GM19238 (cell line): Measurements from ENCODE around the gene CTXN2.

ENCODE experiments used
- DNase-seq: peaks from one replicate; pipeline ENCODE4 v3.0.0; 2011; ENCODE audit warnings: low spot score; ENCODE audit not compliant: insufficient read length

CTXN2 gene

DNA sequence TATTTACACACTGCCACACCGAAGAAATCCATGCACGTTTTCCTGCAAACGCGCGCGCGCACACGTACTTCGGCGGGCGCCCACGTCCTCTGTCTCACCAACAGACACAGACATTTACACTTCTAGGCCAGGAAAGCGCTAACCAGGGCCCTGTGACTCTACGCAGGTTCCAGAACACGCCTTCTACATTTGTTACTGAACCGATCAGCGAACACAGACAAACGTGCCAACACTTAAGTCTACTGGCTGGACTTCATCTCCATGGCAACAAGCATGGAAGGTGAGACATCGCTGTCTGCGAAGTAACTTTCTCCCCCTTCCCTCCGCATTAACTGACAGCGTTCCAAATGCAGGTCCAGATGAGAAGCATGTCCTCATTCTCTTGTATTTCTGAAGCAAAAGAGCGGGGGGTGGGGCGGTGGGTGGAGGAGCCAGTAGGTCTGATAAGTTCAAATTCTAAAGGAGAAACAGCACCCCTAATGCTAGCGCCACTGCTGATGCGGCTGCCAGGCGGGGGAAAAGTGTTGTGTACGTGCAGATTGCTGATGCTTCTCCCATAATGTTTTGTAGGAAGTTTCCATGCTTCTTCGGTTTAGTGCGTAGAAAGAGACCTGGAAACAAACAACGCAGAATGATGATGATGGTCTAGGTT lies at the start of gene CTXN2:
Gene CTXN2, plus strand, starts transcription at position 92 of the 652 bp plus-strand sequence. CDS start 9,636 bp downstream, outside the sequence.
- no peak for DNase-seq

DNA sequence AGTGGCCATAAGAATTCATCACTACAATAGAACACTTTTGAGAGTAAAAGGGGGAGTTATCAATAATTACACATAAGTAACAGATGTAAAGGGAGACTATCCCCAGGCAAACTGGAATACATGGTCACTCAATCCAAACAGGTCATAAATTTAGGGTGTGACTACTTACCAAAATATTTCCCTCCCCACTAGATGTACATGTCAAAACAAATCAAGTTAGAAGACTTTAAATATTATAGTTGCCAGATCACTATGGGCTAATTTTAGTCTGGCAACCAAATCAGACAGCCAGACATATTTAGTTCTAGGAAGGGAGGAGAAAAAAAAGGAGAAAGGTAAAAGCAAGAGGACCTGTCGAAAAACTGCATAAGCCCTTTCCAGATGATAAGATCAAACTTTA lies 47.6 kb upstream of the CTXN2 start:
- DNase-seq, result no peak

DNA sequence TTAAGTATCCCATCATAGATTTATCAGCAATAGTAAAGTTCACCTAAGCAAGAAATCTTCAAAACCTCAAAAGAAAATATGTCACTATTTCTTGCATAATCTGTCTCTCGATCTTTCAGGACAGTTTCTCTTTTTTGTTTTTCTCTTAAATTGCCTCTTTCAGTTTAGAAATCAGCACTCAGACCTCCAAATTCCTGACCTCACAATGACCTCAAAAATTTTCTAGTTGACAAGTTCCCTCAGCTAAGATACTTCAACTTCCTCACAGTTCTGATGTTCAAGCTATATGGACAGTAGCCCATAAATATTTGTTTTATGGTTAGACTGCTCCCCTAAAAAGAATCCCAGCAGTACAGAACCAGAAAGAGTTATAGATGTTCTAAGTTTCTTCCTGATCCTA lies 46.6 kb upstream of the CTXN2 start:
- no peak for DNase-seq

DNA sequence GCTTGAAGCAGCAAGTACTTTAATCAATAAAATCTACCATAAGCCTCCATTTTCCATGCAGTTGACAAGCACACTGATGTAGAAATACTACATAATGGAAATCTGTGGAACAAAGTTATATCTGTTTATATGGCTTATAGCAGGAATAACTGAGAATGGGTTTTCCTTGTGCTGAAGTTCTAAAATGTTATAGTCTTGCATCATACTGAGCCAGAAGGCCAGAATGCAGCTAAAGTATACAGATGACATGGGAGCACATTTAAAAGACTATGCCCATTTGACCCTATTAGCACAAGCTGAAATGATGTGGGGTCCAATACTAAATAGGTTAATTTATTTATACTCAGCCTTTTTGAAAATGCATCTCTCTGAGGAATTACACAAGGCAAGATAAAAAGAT lies 45.5 kb upstream of the CTXN2 start:
- DNase-seq, result no peak

DNA sequence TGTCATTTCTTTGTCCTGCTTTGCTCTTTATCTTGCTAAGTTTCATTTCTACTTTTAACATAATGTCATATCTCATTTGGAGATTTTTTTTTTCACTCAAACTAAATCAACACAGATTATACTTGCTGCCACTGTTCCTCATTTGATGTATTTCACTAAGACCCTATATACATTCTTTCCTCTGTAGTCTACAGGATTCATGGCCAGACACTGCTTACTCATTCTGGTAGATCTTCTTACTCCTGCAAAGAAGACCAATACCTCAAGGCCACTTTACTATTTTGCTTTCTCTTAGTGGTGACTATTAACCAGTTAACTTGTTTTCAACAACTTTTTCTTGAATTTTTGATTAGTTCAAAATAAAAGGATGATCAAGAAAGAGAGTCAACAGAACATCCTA lies 44.1 kb upstream of the CTXN2 start:
- DNase-seq, result no peak

DNA sequence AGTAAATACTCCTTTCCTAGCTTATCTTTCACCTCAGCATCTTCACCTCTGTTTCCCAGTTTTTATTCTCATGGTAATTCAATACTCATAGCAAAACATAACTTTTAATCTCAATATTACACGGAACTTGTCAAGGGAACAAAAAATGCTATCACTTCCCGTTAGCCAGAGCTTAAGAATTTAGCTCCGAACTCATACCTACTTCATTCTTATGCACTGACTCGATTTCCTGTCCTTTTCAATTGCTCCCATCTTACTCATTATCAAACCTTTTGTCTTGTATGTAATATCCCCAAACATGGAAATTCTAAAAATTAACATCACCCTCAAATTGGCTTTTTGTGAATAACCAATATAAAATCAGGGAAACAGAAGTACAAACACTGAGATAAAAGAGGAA lies 41.6 kb upstream of the CTXN2 start:
- no peak for DNase-seq

DNA sequence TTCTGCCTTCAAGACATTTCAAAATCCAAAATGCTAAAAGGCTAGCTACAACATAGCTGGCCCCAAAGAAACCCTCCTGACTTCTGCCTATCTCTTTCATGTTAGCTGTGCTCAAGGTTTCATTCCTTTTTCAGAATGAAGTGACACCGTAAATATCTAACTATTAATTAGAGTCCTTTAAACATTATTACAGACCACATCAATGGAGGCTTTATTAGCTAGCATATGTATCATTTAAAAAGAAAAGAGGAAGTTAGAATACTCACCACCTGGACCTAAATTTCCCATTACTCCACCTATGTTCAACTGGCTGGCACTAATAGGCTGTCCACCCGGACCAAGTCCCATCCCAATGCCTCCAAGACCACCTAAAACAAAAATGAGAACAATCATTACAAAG lies 37.9 kb upstream of the CTXN2 start:
- DNase-seq, result no peak

DNA sequence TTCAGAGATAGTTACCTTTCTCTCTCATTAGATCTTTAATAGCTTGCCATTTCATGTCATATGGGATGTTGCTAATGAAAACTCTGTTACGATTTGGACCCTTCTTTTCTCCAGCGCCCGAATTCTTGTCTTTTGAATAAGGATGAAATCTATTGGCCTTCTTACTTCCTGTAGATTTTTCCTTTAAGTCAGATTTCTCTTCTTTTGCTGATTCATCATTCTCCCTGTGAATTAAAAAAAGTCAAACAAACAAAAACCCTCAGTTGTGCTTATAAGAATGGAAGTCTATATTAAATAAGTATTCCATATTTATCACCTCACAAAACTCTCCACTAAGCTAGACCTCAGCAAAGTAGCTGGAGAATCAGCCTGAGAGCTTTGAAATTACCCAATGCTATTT lies 22.8 kb upstream of the CTXN2 start:
- no peak for DNase-seq

DNA sequence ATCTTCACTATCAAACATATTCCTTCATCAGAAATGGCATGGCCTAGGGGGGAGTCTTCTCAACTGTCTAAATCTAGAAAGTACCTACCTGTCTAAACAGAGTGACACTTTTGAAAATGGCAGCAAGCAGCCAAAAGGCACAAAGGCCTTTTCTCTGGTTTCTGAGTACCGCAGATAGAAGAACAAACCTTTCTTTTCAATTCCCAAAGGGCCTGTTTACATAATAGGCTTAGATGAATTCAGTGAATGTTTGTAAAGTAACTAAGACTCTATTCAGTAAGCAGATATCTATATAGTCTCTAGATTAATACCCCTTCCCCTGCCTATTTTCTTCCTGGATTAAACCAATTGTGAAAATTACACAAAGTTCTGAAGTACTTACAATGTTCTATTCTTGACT lies 20.5 kb upstream of the CTXN2 start:
- no peak for DNase-seq

DNA sequence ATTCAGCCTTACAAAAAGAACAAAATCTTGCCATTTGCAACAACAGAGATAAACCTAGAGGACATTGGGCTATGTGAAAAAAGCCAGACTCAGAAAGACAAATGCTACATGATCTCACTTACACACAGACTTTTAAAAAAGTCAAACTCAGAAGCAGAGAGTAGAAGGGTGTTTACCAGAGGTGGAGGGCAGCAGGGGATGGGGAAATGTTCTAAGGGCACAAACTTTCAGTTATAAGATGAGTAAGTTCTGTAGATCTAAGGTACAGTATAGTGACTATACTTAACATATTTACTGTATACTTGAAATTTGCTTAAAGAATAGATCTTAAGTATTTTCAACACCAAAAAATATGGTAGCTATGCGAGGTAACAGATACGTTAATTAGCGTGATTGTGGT lies 16.3 kb upstream of the CTXN2 start:
- no peak for DNase-seq

DNA sequence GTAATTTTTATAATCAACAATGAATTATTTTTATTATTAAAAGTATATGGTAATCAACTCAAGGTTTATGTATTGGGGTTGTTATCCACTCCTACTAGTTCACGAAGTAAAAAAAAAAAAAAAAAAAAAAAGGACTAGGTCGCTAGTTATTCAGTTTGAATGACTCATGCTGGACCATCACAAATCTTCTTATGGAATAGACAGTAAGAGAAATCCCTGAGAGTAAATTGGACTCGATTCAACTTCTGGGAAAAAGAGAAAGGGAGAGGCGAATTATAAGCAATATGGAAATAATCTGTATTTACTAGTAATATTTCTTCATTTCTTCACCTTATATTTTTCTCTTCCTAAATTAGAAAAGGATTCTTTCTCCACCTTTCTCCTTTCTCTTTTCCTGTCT lies 15.4 kb upstream of the CTXN2 start:
- DNase-seq, result no peak

DNA sequence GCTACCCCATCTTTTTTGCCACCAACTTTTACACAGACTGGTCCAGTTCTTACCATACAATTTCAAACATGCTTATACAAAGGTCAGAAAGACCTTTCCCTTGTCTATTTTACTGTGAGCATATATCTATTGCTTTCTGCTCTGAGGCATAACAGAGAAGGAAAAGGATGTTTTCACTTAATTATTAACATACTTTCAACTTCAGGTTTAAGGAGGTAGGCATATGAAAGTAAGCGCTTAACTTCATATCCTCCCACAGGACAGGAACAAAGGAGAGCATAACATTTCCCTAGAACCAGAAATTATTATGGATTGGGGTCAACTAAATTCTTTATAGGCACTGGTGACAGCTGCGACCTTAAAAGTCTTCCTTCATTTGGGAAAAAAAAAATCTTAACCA lies 14.5 kb upstream of the CTXN2 start:
- no peak for DNase-seq

DNA sequence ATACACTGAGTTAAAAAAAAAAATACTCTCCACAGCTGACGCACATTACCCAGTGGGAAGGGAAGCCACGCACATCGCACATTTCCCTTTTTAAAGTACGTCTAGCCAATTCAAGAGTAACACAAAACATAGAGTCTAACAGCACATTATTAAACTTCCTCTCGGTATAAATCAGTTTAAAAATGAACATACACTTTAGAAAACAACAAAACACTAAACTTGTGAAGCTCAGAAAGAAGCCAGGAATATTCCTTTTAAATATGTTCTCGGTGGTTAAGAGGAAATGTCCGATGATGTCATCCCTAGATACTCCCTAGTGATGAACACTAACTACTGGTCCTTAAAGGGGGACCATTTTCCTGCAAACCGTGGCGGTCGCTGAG lies 14.1 kb upstream of the CTXN2 start:
- DNase-seq, result no peak

DNA sequence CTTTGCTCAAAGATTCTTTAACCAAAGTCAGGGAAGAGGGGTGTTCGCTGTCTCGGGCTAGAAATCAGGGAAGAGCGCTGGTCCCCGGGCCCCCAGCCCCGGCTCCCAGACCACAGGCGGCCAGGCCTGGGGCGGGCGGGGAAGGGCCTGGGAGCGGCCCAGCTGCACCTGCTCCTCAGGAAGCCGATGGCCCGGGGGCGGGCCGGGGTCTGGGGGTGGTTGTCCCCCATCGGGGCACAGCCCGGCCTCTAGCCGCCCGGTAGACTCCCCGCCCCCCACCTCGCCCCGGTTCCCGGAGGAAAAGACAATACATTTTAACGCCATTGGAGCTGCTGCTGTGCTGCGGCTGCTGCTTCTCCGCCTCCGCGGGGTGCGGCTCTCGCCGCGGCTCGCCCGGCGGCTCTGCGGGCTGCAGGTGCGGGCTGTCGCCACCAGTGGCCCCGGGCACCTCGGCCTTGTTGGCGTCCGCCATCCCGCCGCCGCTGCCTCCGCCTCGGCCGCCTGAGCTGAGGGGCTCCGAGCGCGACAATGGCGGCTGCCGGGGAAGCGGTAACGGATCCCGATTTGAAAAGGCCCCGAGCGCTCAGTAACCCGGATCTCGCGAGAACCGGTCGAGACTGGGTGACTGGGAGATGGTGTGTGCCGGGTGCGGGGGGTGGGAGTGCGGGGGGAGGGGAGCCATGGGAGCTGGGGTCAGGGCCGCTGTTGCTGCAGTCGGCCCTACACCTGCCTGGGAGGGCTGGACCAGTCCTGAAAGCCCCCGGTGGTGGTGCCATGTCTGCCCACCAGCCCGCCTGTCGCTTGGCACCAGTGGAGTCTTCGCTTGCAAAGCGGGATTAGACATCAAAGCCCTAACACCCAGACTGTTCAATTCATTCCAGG lies 13.5 kb upstream of the CTXN2 start, which contains the start of gene MYEF2:
Gene MYEF2, minus strand, starts transcription at position 530 of the 882 bp plus-strand sequence. Its CDS starts 58 bp downstream, at position 472.
- peak; percentile 53 for DNase-seq

DNA sequence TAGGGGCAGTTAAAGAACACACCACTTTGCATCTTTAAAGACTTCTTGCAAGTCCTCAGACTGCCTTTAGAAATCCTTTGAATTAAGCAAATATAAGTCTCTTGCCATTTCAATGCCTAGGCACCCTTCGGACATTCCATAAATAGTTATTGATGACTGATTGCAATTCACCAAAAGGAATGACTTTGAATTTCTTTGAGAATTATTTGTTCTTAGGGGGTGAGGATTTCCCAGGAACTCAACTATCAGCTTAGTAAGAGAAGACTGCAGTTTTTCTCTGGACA lies 12.9 kb upstream of the CTXN2 start:
- no peak for DNase-seq

DNA sequence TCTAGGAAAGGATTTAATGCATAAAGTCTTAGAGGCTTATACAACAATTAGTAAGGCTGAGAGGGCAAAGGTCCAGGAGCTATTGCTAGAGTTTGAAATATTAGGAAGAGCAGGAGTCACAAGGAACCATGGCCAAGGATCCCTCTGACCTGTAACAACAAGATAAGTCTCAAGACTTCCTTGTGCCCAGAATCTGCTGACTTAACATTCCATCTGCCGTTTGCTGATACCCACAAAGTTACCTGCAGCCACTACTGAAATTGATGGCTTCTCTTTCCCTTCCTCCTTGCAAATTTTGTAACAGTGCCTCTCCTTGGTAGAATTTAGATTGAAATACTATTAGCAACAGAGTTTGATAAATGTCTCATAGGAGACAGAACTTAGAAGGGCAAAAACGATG lies 8.7 kb upstream of the CTXN2 start:
- DNase-seq, result no peak

DNA sequence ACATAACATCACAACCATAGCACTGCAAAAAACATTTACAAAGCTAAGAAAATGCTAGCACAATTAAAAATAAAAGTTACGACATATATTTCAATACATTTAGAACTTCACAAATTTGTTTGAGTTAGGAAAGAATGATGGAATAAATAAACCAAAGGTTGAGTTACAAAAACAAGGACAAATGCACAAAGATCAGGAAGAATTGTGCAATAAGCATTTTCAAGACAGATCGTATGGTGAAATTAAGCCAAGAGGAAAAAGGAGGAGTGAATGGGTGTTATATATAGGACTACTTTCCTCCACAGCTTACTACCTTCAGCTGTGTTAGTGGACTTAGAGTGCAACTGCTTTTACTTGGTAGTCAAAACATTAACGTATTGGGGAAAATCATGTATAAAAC lies 5.9 kb upstream of the CTXN2 start:
- DNase-seq, result no peak

DNA sequence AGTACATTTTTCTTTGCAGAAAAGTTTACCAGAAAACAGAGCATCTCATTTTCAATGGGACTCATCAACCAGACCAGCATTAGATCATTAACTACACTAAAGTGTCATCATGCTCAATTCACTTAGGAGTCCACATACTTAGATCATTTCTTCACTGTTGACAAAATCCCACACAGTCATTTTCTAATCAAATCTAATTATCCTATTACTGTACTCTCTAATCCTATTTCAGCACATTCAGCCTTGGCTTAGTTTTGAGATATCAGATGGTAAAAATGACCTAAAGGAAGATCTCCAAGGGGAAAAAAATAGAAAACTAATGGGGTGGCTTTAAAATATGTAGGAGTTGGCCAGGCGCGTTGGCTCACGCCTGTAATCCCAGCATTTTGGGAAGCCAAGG lies 5.2 kb upstream of the CTXN2 start:
- DNase-seq, result no peak

DNA sequence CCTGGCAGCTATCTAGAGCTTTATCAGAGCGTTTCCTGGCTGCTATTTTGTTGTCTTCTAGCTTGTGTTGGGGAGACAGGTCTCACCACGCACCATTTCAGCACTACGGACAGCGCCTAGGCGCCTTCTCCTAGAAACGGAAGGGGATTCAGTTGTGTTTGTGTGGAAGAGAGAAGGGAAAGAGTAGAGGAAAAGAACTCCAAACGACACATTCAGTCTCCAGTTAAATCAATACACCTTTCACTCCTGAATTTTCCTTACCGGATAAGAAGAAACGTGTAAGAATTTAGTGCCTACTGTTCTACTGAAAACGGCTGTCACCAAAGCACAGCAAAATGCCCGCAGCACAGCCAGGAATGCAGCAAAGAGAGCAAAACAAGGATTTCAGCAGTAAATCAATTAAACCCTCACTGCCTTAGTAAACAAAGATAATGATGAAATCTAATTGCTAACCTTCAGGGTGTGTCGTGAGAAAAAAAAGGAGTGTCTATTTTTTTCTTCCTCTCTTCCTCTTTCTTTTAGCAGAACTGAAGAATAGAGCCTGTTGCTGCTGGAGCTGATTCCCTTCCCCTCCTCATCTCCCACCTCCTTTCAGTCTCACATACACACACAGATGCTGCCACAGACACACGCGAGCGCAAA lies 412 bp upstream of the CTXN2 start:
- no peak for DNase-seq

DNA sequence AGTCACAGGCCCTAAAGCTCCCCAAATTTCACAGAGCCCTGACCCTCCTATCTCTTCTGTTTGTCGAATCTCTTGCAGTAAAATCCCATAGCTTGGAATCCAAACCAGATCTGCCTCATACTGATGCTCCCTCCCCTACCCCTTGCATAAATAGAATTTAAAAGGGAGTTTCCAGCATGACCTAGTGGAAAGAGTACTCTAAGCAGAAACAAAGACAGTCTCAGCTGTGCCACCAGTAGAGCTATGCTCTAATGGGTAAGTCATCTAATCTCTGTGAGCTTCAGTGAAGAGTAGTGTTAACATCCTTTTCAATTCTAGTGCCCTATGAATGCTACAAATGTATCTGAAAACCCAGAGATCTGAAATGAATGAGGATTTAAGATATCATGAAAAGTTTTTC lies 10.6 kb downstream of the CTXN2 start:
- DNase-seq, result no peak

DNA sequence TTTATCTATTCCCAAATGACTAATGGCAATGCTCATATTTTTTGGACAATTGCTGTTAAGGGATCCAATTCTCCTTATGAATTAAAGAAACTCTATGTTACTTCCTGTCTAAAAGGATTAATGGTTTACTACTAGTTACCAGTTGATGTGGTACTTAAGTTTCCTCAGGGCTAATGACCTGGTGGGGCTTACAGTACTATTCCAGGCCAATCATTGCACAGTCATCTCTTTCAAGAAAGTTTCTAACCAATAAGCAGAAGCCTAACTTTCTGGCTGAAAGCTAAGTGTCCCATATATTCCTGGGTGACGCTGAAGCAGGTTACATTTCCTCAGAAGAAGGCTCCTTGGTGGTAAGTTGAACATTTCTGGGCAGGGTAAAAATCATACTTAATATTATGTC lies 14.5 kb downstream of the CTXN2 start, which contains the start of gene SLC12A1:
Gene SLC12A1, plus strand, starts transcription at position 322 of the 400 bp plus-strand sequence. CDS start 1,418 bp downstream, outside the sequence.
- no peak for DNase-seq

DNA sequence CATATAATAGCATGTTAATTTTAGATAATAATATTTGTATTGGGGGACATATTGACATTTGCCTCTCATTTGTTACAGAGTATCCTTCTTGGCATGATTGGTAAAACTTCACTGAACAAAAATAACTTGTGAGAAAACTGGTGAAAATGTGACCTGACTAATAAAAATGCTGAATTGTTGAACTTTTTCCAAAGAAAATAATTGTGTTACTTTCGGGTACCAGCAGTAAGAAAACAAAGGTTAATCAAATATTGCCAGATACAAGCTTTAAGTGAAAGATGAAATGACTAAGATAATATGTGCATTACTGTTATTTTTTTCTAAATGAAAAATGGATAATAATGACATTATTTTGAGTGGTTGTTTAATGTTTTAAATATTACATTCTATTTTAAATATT lies 29.8 kb downstream of the CTXN2 start:
- no peak for DNase-seq

DNA sequence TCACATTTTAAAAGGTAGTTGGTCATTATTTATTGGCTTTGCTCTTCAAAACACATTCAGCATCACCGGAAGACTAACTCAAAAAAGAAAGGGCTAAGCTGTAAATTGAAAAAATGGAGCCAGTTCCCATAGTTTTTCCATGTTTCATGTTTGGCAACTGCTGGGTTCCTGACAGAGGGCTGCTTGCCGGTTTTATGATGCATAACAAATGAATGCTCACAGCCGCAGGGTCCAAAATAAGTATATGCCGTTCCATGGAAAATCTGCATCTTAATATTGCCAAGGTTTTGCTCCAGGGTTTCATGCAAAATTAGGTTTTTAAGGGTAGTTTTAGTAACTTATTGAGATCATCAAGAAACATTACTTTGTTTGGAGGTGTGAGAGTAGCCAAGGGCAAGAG lies 30.4 kb downstream of the CTXN2 start:
- DNase-seq, result no peak
